Right atrium auricular region (tissue), 2 donors: Measurements from ENCODE around the gene EMILIN2. TPM values are rescaled to one million over a fixed set of nuclear protein-coding genes. Genes with fewer than 3 reads are reported as not detected.
A peak's percentile ranks its signal among the peaks of the same experiment; 100 is the strongest.

Experiments used
- DNase-seq: peaks from one replicate; pipeline ENCODE4 v3.0.0-alpha.2; 2019; ENCODE audit warnings: low spot score
- H3K27ac ChIP-seq, 2 donors: fragments of 200-600 bp; sonication (generic); 1 replicate in 1 of 2; 2 replicates in 1 of 2; pipeline ENCODE4 v1.5.1; 2016 to 2019
- H3K27me3 ChIP-seq, 2 donors: fragments of 200-600 bp; sonication (generic); one replicate each; pipeline versions ENCODE4 v1.5.1 to v1.6.0; 2017 to 2019
- H3K36me3 ChIP-seq: fragments of 200-600 bp; sonication (generic); one replicate; pipeline ENCODE4 v1.5.1; 2016
- H3K4me1 ChIP-seq, 2 donors: fragments of 200-600 bp; sonication (generic); one replicate each; pipeline versions ENCODE4 v1.5.1 to v1.6.0; 2017 to 2019
- H3K4me3 ChIP-seq, 2 donors: fragments of 200-600 bp; sonication (generic); 1 replicate in 1 of 2; 2 replicates in 1 of 2; pipeline ENCODE4 v1.5.1; 2017 to 2019; ENCODE audit warnings: mild to moderate bottlenecking in 1 of 2, moderate library complexity in 1 of 2
- H3K9me3 ChIP-seq, 2 donors: fragments of 200-600 bp; sonication (generic); one replicate each; pipeline ENCODE4 v1.5.1; 2019
- total RNA-seq, 2 donors: library from RNA; depleted of rRNA; stranded (reverse); fragments of >200 nt; gene quantifications; one replicate each; pipeline ENCODE4 v1.1.0, GENCODE V29; 2016
- TF ChIP-seq, protein P1 (sequence below), 2 donors: fragments of 200-600 bp; sonication (generic); IDR thresholded peaks; one replicate each; pipeline ENCODE4 v1.5.1; 2019; ENCODE audit warnings: antibody characterized with exemption in 2 of 2

The EMILIN2 gene
- total RNA-seq, 2 donors from 2014 or later: 6.9 to 13.2 TPM

- H3K4me3 ChIP-seq: no peak overlapping the region
- no peaks in the 10 kb centered on the region for H3K27me3 ChIP-seq
- no peak overlapping the region for H3K27ac ChIP-seq
- TF ChIP-seq, protein P1, sequence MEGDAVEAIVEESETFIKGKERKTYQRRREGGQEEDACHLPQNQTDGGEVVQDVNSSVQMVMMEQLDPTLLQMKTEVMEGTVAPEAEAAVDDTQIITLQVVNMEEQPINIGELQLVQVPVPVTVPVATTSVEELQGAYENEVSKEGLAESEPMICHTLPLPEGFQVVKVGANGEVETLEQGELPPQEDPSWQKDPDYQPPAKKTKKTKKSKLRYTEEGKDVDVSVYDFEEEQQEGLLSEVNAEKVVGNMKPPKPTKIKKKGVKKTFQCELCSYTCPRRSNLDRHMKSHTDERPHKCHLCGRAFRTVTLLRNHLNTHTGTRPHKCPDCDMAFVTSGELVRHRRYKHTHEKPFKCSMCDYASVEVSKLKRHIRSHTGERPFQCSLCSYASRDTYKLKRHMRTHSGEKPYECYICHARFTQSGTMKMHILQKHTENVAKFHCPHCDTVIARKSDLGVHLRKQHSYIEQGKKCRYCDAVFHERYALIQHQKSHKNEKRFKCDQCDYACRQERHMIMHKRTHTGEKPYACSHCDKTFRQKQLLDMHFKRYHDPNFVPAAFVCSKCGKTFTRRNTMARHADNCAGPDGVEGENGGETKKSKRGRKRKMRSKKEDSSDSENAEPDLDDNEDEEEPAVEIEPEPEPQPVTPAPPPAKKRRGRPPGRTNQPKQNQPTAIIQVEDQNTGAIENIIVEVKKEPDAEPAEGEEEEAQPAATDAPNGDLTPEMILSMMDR (IDR thresholded peaks at IDR 0.05): no peak
- no peaks in the 10 kb centered on the region for H3K36me3 ChIP-seq
- H3K4me1 ChIP-seq: peaks cover 0 to 27% of the 10 kb centered on the region in 2 donors
- DNase-seq: no peak
- H3K9me3 ChIP-seq: no peaks in the 10 kb centered on the region
These were observed 36.4 kb downstream of the EMILIN2 start for GRCh38 chr18:2883076-2883735.

DNA sequence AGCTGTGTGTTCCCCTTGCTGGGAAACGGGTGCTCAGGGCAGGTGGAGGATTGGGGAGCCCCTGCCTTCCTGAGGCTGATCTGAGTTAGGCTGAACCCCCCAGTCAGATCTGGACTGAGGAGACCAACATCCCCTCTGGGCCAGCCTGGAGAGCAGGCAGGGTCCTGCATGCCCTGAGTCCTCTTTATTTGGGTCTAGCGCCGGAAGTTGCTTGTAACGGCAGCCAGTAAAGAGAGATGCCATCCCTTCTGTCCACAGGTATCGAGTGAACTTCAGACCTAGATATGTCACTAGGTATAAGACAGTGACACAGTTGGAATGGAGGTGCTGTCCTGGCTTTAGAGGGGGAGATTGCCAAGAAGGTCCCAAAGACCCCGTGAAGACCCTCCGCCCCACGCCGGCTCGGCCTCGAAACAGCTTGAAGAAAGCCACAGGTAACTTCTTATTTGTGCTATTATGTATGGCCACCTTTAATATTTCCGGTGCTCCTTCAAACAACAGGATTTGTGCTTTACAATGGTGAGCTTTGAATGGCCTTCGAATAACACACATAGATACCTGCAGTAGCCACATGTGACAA is 38.0 kb downstream of the EMILIN2 start:
- no peaks in the 10 kb centered on the region for H3K9me3 ChIP-seq
- H3K36me3 ChIP-seq: no peaks in the 10 kb centered on the region
- no peak for DNase-seq
- H3K27me3 ChIP-seq: no peaks in the 10 kb centered on the region
- H3K4me3 ChIP-seq: no peak overlapping the region
- no peak overlapping the region for H3K27ac ChIP-seq
- TF ChIP-seq, protein P1 (IDR thresholded peaks at IDR 0.05): no peak
- peaks cover 0 to 27% of the 10 kb centered on the region in 2 donors for H3K4me1 ChIP-seq

DNA sequence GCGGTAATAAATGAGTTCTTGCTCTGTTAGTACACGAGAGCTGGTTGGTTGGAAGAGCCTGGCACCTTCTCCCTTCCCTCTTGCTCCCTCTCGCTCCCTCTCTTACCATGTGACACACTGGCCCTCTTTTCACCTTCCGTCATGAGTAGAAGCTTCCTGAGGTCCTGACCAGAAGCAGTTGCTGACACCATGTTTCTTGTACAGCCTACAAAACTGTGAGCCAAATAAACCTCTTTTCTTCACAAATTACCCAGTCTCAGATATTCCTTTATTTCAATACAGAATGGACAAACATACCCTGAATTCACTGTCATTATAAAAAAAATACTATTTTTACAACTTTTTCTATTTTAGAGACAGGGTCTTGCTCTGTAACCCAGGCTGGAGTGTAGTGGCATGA is 40.7 kb downstream of the EMILIN2 start:
- H3K4me1 ChIP-seq: peaks cover 0 to 8% of the 10 kb centered on the region in 2 donors
- no peak overlapping the region for H3K4me3 ChIP-seq
- TF ChIP-seq, protein P1 (IDR thresholded peaks at IDR 0.05): no peak
- no peaks in the 10 kb centered on the region for H3K9me3 ChIP-seq
- H3K36me3 ChIP-seq: no peaks in the 10 kb centered on the region
- no peak for DNase-seq
- no peak overlapping the region for H3K27ac ChIP-seq
- no peaks in the 10 kb centered on the region for H3K27me3 ChIP-seq

DNA sequence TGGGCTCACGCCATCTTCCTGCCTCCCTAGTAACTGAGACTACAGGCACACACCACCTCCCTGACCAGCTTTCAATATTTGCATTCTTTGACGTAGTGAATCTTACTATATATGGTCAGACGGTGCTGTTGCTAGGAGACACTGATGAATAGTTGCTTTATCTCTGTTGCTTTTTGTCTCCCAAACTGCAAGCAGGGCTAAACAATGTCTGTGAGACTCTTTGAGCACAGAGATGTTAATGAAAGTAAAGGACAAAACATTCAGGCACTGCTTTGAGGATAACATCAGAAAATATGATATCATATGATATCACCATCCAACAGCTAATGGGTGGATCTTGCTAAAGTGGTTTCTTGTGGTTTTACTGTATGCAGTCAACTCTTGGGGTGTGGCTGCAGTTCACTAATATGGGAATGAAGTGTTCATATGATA is 43.0 kb downstream of the EMILIN2 start:
- Histone ChIP-seq H3K4me1 (peaks cover 0 to 12% of the 10 kb centered on the region in 2 donors), H3K27me3 (no peaks in the 10 kb centered on the region), H3K4me3 (no peak overlapping the region), H3K36me3 (no peaks in the 10 kb centered on the region), H3K27ac (no peak overlapping the region), H3K9me3 (no peaks in the 10 kb centered on the region)
- no peak for DNase-seq
- TF ChIP-seq, protein P1 (IDR thresholded peaks at IDR 0.05): no peak

DNA sequence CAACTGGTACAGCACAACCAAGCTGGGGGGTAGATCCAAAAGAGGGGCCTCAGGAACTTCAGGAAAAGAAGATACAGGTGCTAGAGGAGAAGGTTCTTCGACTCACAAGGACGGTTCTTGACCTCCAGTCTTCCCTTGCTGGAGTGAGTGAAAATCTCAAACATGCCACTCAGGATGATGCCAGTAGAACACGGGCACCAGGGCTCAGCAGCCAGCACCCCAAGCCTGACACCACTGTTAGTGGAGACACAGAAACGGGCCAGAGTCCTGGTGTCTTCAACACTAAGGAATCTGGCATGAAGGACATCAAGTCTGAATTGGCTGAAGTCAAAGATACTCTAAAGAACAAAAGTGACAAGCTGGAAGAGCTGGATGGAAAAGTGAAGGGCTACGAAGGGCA is 43.8 kb downstream of the EMILIN2 start:
- no peaks in the 10 kb centered on the region for H3K36me3 ChIP-seq
- no peak overlapping the region for H3K27ac ChIP-seq
- no peaks in the 10 kb centered on the region for H3K27me3 ChIP-seq
- peaks cover 0 to 15% of the 10 kb centered on the region in 2 donors for H3K4me1 ChIP-seq
- TF ChIP-seq, protein P1 (IDR thresholded peaks at IDR 0.05): no peak
- no peaks in the 10 kb centered on the region for H3K9me3 ChIP-seq
- H3K4me3 ChIP-seq: no peak overlapping the region
- peak; percentile 40 for DNase-seq
